Calu3 (cell line): ENCODE results near the gene EDAR. TPM values are rescaled to one million over a fixed set of nuclear protein-coding genes. Genes with fewer than 3 reads are reported as not detected.

Experiments
- BruUV-seq: library from RNA; stranded (reverse); fragments of 400-500 nt; replicated peaks from 2 replicates; lab custom pipeline; 2021; lab: Mats Ljungman, UMichigan
- CTCF ChIA-PET: fragments of 300-600 bp; sonication (Branson Sonifier 250); formaldehyde crosslinking; loops from one replicate; lab custom pipeline; 2022; ENCODE audit warnings: antibody characterized with exemption; lab: Charles Lee
- DNase-seq: peaks from one replicate; pipeline ENCODE4 v3.0.0; 2022
- H3K27ac Mint-ChIP-seq: one replicate; pipeline ENCODE4 v1.8.0; 2022; ENCODE audit warnings: mixed read lengths; ENCODE audit not compliant: unreplicated experiment
- H3K27me3 Mint-ChIP-seq: one replicate; pipeline ENCODE4 v1.8.0; 2022; ENCODE audit warnings: mixed read lengths; ENCODE audit not compliant: unreplicated experiment
- H3K36me3 Mint-ChIP-seq: one replicate; pipeline ENCODE4 v1.8.0; 2022; ENCODE audit warnings: mild to moderate bottlenecking, moderate library complexity, mixed read lengths; ENCODE audit not compliant: insufficient read depth, unreplicated experiment
- H3K4me1 Mint-ChIP-seq: one replicate; pipeline ENCODE4 v1.8.0; 2022; ENCODE audit warnings: mild to moderate bottlenecking, low read depth, mixed read lengths; ENCODE audit not compliant: unreplicated experiment
- H3K4me3 Mint-ChIP-seq: one replicate; pipeline ENCODE4 v1.8.0; 2022; ENCODE audit warnings: mild to moderate bottlenecking, low read depth, moderate library complexity, mixed read lengths; ENCODE audit not compliant: unreplicated experiment
- H3K9me3 Mint-ChIP-seq: one replicate; pipeline ENCODE4 v1.8.0; 2022; ENCODE audit warnings: low read depth, mixed read lengths; ENCODE audit not compliant: unreplicated experiment
- intact Hi-C: fragments of 100-400 bp; cut with micrococcal nuclease; formaldehyde crosslinking; loops from one replicate; pipeline ENCODE4 v1.10.0; 2022; ENCODE audit not compliant: unreplicated experiment
- total RNA-seq: library from RNA; stranded (reverse); gene quantifications from 2 replicates; pipeline ENCODE4 v1.2.3, GENCODE V29; 2022
- TF ChIP-seq, protein P1 (sequence below): fragments of 200-600 bp; IDR thresholded peaks from one replicate; pipeline ENCODE4 v1.8.0; 2022; ENCODE audit warnings: antibody characterized with exemption; ENCODE audit not compliant: unreplicated experiment

The EDAR gene
- total RNA-seq, 1 experiment from 2014 or later: not detected

DNA sequence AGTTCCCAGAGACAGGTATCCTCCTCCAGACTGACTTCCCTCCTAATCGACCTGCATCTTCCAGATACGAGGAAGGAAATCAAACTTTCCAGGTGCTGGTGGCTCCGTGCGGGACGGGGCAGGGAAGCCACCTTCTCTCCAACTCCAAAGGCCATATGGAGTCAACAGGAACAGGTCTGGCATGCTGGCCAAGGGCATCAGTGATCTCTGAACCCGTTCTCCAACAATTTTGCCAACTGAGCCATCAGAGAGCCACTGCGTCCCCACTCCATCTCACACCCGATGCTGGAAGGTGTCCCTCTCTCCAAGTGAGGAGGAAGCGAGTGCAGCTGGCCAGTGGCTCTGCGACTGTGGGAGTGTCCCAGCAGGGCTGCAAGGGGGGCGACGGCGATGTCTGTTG lies 5.4 kb downstream of the EDAR start:
- no peak for DNase-seq
- no TSS peak for BruUV-seq
- intact Hi-C loops: no loop called here
- Mint-ChIP-seq H3K36me3 (no peaks in the 10 kb centered on the region), H3K9me3 (no peaks in the 10 kb centered on the region), H3K4me1 (no peaks in the 10 kb centered on the region), H3K27me3 (peaks cover 91% of the 10 kb centered on the region), H3K27ac (no peak overlapping the region), H3K4me3 (no peak overlapping the region)
- TF ChIP-seq, protein P1, sequence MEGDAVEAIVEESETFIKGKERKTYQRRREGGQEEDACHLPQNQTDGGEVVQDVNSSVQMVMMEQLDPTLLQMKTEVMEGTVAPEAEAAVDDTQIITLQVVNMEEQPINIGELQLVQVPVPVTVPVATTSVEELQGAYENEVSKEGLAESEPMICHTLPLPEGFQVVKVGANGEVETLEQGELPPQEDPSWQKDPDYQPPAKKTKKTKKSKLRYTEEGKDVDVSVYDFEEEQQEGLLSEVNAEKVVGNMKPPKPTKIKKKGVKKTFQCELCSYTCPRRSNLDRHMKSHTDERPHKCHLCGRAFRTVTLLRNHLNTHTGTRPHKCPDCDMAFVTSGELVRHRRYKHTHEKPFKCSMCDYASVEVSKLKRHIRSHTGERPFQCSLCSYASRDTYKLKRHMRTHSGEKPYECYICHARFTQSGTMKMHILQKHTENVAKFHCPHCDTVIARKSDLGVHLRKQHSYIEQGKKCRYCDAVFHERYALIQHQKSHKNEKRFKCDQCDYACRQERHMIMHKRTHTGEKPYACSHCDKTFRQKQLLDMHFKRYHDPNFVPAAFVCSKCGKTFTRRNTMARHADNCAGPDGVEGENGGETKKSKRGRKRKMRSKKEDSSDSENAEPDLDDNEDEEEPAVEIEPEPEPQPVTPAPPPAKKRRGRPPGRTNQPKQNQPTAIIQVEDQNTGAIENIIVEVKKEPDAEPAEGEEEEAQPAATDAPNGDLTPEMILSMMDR: no peak
- CTCF ChIA-PET: no interaction called here

DNA sequence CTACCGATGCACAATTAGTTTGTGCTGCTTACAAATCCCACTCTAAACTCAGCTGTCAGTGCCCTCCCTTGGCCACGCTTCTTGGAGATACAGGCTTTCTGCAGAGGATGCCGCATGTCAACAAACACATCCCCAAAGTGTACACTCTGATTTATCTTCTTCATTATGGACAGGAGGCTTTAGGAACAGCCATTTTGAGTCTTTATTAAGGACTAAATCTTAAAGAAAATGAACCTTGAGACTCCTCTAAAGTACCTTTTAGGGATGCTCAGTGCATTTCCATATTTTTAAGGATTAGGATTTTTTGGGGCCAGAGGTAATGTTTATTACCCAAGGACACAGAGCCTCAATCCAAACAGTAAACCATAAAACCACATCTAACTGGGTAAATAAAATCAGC lies 6.0 kb downstream of the EDAR start:
- DNase-seq: no peak
- CTCF ChIA-PET: no interaction called here
- Mint-ChIP-seq H3K4me1 (no peaks in the 10 kb centered on the region), H3K4me3 (no peak overlapping the region), H3K27me3 (peaks cover 91% of the 10 kb centered on the region), H3K27ac (no peak overlapping the region), H3K36me3 (no peaks in the 10 kb centered on the region), H3K9me3 (no peaks in the 10 kb centered on the region)
- TF ChIP-seq, protein P1: no peak
- intact Hi-C loops: no loop called here
- BruUV-seq: no TSS peak

DNA sequence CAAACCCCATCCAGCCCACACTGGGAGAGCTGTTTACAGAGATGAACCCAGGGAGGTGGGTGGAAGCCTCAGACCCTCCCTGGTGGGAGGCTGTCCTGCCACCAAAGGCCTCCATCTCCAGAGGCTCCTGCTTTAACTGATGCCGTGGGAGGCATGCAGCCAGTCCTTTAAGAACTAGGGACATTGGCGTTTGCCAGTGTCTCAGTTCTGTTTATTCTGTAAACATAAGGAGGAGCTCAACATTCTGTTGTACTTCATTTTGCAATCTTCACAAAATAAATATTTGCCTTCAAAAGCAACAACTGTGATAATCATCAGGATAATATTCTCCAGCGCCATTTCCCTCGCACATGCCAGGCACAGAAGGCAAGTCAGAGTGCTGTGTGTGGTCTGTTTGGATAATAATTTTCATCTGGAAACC lies 6.8 kb downstream of the EDAR start:
- intact Hi-C loops: no loop called here
- Mint-ChIP-seq H3K4me1 (no peaks in the 10 kb centered on the region), H3K9me3 (no peaks in the 10 kb centered on the region), H3K36me3 (no peaks in the 10 kb centered on the region), H3K27ac (no peak overlapping the region), H3K4me3 (no peak overlapping the region), H3K27me3 (peaks cover 87% of the 10 kb centered on the region)
- BruUV-seq: no TSS peak
- no peak for DNase-seq
- TF ChIP-seq, protein P1: no peak
- CTCF ChIA-PET: no interaction called here

DNA sequence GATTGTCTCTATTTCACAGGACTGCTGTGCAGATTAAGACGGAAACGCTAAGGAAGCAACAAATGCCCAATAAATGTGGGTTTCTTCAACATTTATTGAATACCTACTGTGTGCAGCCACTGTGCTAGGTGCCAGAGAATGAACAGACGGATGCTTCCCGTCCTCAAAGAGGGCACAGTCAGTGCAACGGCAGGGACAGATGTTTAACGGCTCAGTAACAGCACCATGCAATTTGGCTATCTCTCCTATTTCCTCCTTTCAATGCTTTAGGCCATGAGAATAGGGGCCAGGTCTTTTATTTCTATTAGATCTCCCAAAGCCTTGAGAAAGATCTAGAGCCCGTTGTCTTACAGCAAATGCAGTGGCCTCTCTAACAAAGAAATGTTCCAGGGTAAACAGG lies 7.2 kb downstream of the EDAR start:
- no peak overlapping the region for H3K4me3 Mint-ChIP-seq
- intact Hi-C loops: no loop called here

More for the DNA sequence above, 7.2 kb downstream of the EDAR start:
- TF ChIP-seq, protein P1: no peak
- Mint-ChIP-seq H3K36me3 (no peaks in the 10 kb centered on the region), H3K4me1 (no peaks in the 10 kb centered on the region), H3K27ac (no peak overlapping the region), H3K9me3 (no peaks in the 10 kb centered on the region), H3K27me3 (peaks cover 87% of the 10 kb centered on the region)
- CTCF ChIA-PET: no interaction called here
- DNase-seq: no peak
- BruUV-seq: no TSS peak
